ENCODE data around the gene PHKG1.
"Not testable (repeated sequence)": the region's sequence is repeated elsewhere in the genome, so short reads cannot be mapped to it uniquely, and the experiment has no call there.

Gene PHKG1

DNA sequence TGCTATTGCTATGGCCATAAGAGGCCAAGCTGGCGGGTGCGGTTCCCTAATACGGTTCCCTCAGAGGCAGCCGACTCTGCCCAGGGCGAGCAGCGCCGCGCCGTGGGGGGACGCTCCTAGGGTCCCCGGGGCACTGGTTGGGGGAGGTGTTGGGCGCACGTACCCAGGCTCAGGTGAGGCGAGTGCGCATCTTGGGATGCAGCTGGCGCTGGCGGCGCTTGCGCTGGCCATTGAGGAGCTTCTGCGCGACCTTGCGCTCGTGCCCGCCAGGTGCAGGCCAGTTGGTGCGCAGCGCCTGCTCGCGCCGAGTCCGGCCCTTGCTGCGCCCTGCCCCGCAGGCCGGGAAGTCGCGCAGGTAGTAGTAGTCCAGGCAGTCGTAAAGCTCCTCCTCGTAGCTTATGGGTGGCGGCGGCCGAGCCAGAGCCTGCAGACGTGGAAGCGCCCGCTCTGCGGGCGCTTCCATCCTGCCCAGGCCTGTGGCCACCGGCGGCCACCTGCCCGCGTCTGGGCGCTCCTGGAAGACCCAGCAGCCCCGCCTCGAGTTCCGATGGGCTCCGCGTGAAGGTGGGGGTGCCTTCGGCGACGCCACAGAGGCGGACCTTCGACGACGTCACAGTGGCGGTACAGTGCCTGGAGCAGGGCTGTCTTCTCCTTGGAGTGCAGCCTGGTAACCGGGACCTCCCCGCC is 23.2 kb upstream of the PHKG1 start, which contains the start of gene NUPR2:
NUPR2 (minus strand) TSS at position 566 of the 687 bp plus-strand sequence; CDS start at position 463, 103 bp downstream.
- POLR2A ChIA-PET, result interaction anchor here (1.5 kb wide), 1 partner anchor 10 kb away, joined by 5 read pairs; the partner anchor contains the start of gene CHCHD2

DNA sequence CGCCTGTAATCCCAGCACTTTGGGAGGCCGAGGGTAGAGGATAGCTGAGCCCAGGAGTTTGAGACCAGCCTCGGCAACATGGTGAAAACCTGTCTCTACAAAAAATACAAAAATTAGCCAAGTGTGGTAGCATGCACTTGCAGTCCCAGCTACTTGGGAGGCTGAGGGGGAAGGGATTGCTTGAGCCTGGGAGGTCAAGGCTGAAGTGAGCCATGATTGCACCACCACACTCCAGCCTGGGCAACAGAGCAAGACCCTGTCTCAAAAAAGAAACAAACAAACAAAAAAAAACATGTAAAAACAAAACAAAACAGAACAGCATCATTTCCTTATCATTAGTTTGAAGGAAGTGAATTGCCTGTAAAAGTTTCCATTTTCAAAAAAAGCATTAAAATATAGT is 19.5 kb upstream of the PHKG1 start:
- DNase-seq (ENCODE audit: extremely low spot score); POLR2A ChIA-PET; CTCF ChIA-PET: not testable (repeated sequence)

More for the DNA sequence above, 23.2 kb upstream of the PHKG1 start, which contains the start of gene NUPR2:
- no peak for DNase-seq (ENCODE audit: extremely low spot score)
- CTCF ChIA-PET, result no interaction called here
- TF ChIP-seq L3MBTL2 (conservative IDR thresholded peaks at IDR 0.05) (no peak), BHLHE40 (IDR thresholded peaks at IDR 0.05; ENCODE audit: borderline replicate concordance) (no peak), SUZ12 (IDR thresholded peaks at IDR 0.05) (no peak), LEF1 (IDR thresholded peaks at IDR 0.05; ENCODE audit: borderline replicate concordance) (no peak)

DNA sequence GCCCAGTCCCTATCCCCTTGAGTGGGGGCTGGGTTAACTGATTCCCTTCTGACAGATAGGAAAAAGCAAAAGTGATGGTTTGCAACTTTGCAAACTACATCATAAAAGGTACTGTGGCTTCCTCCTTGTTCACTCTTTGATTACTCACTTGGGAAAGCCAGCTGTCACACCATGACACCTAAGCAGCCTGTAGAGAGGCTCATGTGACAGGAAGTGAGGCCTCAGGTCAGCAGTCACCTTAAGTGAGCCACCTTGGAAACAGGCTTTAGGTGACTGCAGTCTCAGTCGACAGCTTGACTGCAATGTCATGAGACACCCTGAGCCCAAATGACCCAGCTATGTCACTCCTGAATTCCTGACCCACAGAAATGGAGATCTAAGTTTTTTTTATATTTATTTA is 17.9 kb upstream of the PHKG1 start:
- DNase-seq (ENCODE audit: extremely low spot score), result no peak
- CTCF ChIA-PET, result no interaction called here
- POLR2A ChIA-PET, result no interaction called here
- TF ChIP-seq NFRKB (IDR thresholded peaks at IDR 0.05) (no peak), LEF1 (IDR thresholded peaks at IDR 0.05; ENCODE audit: borderline replicate concordance) (no peak), CTBP1 (IDR thresholded peaks at IDR 0.05; ENCODE audit: borderline replicate concordance) (no peak), L3MBTL2 (conservative IDR thresholded peaks at IDR 0.05) (no peak), HDGF (IDR thresholded peaks at IDR 0.05; ENCODE audit: borderline replicate concordance) (no peak), ARNT (IDR thresholded peaks at IDR 0.05) (no peak), ELF4 (IDR thresholded peaks at IDR 0.05) (no peak), FOXM1 (IDR thresholded peaks at IDR 0.05; ENCODE audit: borderline replicate concordance) (no peak)

DNA sequence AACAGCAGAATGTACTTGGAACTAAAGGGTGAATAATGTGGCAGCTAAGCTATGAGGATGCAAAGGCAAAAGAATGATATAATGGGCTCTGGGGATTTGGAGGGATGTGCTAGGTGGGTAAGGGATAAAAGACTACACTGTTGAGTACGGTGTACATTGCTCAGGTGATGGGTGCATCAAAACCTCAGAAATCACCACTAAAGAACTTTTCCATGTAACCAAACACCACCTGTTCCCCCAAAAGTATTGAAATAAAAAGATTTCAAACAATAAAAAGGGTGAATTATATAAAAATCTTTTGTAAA is 15.2 kb upstream of the PHKG1 start:
- POLR2A ChIA-PET, result no interaction called here
- CTCF ChIA-PET, result no interaction called here
- no peak for DNase-seq (ENCODE audit: extremely low spot score)
- TF ChIP-seq CTBP1 (IDR thresholded peaks at IDR 0.05; ENCODE audit: borderline replicate concordance), result no peak
- no peak for TF ChIP-seq TARDBP (IDR thresholded peaks at IDR 0.05)
- TF ChIP-seq BHLHE40 (IDR thresholded peaks at IDR 0.05; ENCODE audit: borderline replicate concordance), result no peak
- TF ChIP-seq NFRKB (IDR thresholded peaks at IDR 0.05), result no peak
- no peak for TF ChIP-seq FOXM1 (IDR thresholded peaks at IDR 0.05; ENCODE audit: borderline replicate concordance)
- TF ChIP-seq ZNF384 (IDR thresholded peaks at IDR 0.05), result no peak
- no peak for TF ChIP-seq SUZ12 (IDR thresholded peaks at IDR 0.05)
- no peak for TF ChIP-seq L3MBTL2 (conservative IDR thresholded peaks at IDR 0.05)
- TF ChIP-seq FOXA1 (IDR thresholded peaks at IDR 0.05), result no peak
- TF ChIP-seq LEF1 (IDR thresholded peaks at IDR 0.05; ENCODE audit: borderline replicate concordance), result no peak
- TF ChIP-seq, protein P1, sequence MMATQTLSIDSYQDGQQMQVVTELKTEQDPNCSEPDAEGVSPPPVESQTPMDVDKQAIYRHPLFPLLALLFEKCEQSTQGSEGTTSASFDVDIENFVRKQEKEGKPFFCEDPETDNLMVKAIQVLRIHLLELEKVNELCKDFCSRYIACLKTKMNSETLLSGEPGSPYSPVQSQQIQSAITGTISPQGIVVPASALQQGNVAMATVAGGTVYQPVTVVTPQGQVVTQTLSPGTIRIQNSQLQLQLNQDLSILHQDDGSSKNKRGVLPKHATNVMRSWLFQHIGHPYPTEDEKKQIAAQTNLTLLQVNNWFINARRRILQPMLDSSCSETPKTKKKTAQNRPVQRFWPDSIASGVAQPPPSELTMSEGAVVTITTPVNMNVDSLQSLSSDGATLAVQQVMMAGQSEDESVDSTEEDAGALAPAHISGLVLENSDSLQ (IDR thresholded peaks at IDR 0.05), result no peak
- TF ChIP-seq HDGF (IDR thresholded peaks at IDR 0.05; ENCODE audit: borderline replicate concordance), result no peak

DNA sequence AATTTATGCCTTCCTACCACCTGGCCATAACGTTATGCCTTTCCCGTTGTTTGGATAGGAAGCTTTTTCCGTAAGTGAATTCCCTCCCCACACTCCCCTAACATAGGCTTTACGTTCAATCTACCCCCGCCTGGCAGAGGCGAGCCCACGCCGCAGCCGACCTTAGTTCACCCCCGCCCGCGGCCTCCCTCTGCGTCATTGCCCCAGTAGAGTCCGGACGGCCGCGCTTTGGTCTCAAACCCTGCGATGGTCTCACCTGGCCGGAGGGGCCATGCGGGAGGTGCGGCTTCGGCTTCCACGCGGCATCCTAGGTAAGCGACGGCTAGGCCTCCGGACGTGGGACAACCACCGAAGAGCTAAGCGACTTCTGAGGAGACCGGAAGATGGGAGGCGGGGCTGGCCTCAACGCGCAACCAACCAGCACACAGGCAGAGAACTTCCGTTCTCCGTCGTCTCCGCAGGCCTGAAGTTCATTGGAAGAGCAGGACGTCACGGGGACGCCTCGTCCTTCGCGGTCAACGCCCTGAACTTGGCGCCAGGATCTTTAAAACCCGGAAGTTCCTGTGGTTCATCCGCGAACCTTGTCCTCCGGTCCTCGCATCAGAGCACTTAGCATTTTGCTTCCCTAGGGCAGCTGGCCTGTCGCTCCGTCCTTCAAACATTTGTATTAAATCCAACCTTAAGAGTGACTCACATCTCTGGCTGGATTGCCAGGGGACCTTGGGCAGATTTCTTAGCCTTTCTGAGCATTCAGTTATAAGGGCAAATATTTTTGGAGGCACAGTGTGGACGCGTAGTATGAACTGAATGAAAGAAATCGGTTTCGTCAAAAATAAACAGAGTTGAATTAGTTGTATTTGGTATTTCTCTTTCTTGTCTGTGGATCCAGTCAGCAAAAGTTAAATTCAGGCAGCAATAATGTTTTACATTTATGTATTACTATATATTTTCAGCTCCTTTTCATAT is 13.6 kb upstream of the PHKG1 start, which contains the start of gene CHCHD2:
CHCHD2 (minus strand) TSS at position 369 of the 966 bp plus-strand sequence; CDS start at position 306, 63 bp downstream.
- ChIA-PET CTCF (interaction anchor here (0.5 to 0.7 kb wide), 2 partner anchors 142 to 1763 kb away, joined by 3 read pairs; no protein-coding TSS in a partner anchor), POLR2A (interaction anchor here (0.5 to 1.6 kb wide), 20 partner anchors 9 to 1347 kb away, joined by 3 to 8 read pairs (median 4); partner anchors contain the start of genes CCT6A, LANCL2, NIPSNAP2 and NUPR2)
- TF ChIP-seq ELF4 (IDR thresholded peaks at IDR 0.05) (peak; percentile 90), TARDBP (IDR thresholded peaks at IDR 0.05) (no peak), L3MBTL2 (conservative IDR thresholded peaks at IDR 0.05) (peak; percentile 72), NFRKB (IDR thresholded peaks at IDR 0.05) (no peak), CTBP1 (IDR thresholded peaks at IDR 0.05; ENCODE audit: borderline replicate concordance) (peak; percentile 56; the same call in 1 of the 2 replicates)
- TF ChIP-seq, protein P1 (IDR thresholded peaks at IDR 0.05), result peak; percentile 99
- DNase-seq (ENCODE audit: extremely low spot score), result peak; percentile 95

DNA sequence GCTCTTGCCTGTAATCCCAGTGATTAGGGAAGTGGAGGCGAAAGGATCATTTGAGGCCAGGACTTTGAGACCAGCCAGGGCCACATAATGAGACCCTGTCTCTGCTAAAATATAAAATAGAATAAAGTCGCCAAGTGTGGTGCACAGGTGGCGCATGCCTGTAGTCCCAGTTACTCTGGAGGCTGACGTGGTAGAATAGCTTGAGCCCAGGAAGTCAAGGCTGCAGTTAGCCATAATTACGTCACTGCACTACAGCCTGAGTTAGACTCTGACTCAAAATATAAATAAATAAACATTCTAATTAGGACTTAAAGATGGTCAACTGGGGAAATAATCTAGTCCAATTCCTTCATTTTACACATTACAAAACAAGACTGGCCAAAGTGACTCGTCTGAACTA is 12.8 kb upstream of the PHKG1 start:
- ChIA-PET POLR2A (interaction anchor here (1.0 to 1.6 kb wide), 8 partner anchors 10 to 740 kb away, joined by 3 to 8 read pairs (median 5); partner anchors contain the start of genes CCT6A, LANCL2, NUPR2 and PHKG1), CTCF (no interaction called here)
- TF ChIP-seq ELF4 (IDR thresholded peaks at IDR 0.05), result no peak
- no peak for TF ChIP-seq NFRKB (IDR thresholded peaks at IDR 0.05)
- no peak for TF ChIP-seq FOXA1 (IDR thresholded peaks at IDR 0.05)
- no peak for TF ChIP-seq CTBP1 (IDR thresholded peaks at IDR 0.05; ENCODE audit: borderline replicate concordance)
- no peak for TF ChIP-seq FOXM1 (IDR thresholded peaks at IDR 0.05; ENCODE audit: borderline replicate concordance)
- TF ChIP-seq ZNF384 (IDR thresholded peaks at IDR 0.05), result no peak
- TF ChIP-seq BHLHE40 (IDR thresholded peaks at IDR 0.05; ENCODE audit: borderline replicate concordance), result no peak
- TF ChIP-seq TARDBP (IDR thresholded peaks at IDR 0.05), result no peak
- TF ChIP-seq HDGF (IDR thresholded peaks at IDR 0.05; ENCODE audit: borderline replicate concordance), result no peak
- no peak for DNase-seq (ENCODE audit: extremely low spot score)

DNA sequence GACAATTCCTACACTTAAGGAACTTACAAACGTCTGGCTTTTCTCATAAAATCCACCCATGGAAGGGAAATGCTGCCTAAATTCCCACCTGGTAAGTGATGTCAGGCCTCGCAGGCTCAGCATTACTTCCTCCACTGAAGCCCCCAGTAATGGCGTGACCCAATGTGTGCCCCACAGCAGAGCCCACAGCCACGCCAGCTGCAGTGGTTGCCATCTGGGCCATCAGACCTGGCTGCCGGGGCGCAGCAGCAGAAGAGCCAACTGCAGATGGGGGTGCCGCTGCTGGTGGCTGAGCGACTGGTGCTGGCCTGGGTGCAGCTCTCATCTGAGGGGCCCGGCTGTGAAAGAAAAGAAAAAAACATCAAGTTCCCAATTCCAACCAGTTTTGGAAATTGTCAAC is 11.4 kb upstream of the PHKG1 start:
- POLR2A ChIA-PET; DNase-seq (ENCODE audit: extremely low spot score); CTCF ChIA-PET: not testable (repeated sequence)
